VCaP (cell line): ENCODE data around the gene TMEM168.
A peak's percentile ranks its signal among the peaks of the same experiment; 100 is the strongest.
"Not testable (repeated sequence)": the region's sequence is repeated elsewhere in the genome, so short reads cannot be mapped to it uniquely, and the experiment has no call there.

Experiments used
- H3K27ac ChIP-seq: fragments of 450-650 bp; 2 replicates; pipeline ENCODE4 v1.5.1; 2017
- CTCF ChIP-seq: fragments of 450-650 bp; conservative IDR thresholded peaks from 2 replicates; pipeline ENCODE4 v1.5.1; 2017; ENCODE audit warnings: mild to moderate bottlenecking, moderate library complexity

The TMEM168 gene

GRCh38 chr7:112789817-112790585, at the start of gene TMEM168:
TMEM168 (minus strand) TSS chr7:112790393; CDS start chr7:112784825, 5,568 bp downstream.
- no peak for TF ChIP-seq CTCF

GRCh38 chr7:112835928-112836327, 45.7 kb upstream of the TMEM168 start:
- H3K27ac ChIP-seq, result not testable (repeated sequence)

More at GRCh38 chr7:112789817-112790585, at the start of gene TMEM168:
- peak within 1 kb of the TSS; percentile 95 for H3K27ac ChIP-seq

- TF ChIP-seq CTCF, result no peak
- H3K27ac ChIP-seq, result no peak overlapping the region
Observed at GRCh38 chr7:112833082-112833481, 42.9 kb upstream of the TMEM168 start.

- TF ChIP-seq CTCF, result no peak
Observed at GRCh38 chr7:112830769-112831168, 40.6 kb upstream of the TMEM168 start.

GRCh38 chr7:112828696-112829095, 38.5 kb upstream of the TMEM168 start:
- no peak for TF ChIP-seq CTCF
- H3K27ac ChIP-seq, result no peak overlapping the region

More at GRCh38 chr7:112830769-112831168, 40.6 kb upstream of the TMEM168 start:
- H3K27ac ChIP-seq, result no peak overlapping the region

- no peak overlapping the region for H3K27ac ChIP-seq
- TF ChIP-seq CTCF, result no peak
Observed at GRCh38 chr7:112821345-112821744, 31.2 kb upstream of the TMEM168 start.

GRCh38 chr7:112819536-112819935, 29.3 kb upstream of the TMEM168 start:
- H3K27ac ChIP-seq, result no peak overlapping the region
- no peak for TF ChIP-seq CTCF

GRCh38 chr7:112806156-112806555, 16.0 kb upstream of the TMEM168 start:
- H3K27ac ChIP-seq, result no peak overlapping the region
- no peak for TF ChIP-seq CTCF
